Glomerular endothelial cell (primary cell): Measurements from ENCODE around the gene AP2B1. TPM values are rescaled to one million over a fixed set of nuclear protein-coding genes. Genes with fewer than 3 reads are reported as not detected.
A peak's percentile ranks its signal among the peaks of the same experiment; 100 is the strongest.
"Not testable (repeated sequence)": the region's sequence is repeated elsewhere in the genome, so short reads cannot be mapped to it uniquely, and the experiment has no call there.

Experiments
- DNase-seq: peaks from one replicate; pipeline ENCODE4 v3.0.0-alpha.2; 2011; ENCODE audit warnings: low read depth, low spot score; ENCODE audit errors: extremely low read depth
- total RNA-seq: library from RNA; depleted of rRNA; stranded (reverse); fragments of >200 nt; gene quantifications from 2 replicates; pipeline ENCODE4 v1.2.3, GENCODE V29; 2015

The AP2B1 gene
- 168 and 203 TPM in 2 replicates for total RNA-seq

DNA sequence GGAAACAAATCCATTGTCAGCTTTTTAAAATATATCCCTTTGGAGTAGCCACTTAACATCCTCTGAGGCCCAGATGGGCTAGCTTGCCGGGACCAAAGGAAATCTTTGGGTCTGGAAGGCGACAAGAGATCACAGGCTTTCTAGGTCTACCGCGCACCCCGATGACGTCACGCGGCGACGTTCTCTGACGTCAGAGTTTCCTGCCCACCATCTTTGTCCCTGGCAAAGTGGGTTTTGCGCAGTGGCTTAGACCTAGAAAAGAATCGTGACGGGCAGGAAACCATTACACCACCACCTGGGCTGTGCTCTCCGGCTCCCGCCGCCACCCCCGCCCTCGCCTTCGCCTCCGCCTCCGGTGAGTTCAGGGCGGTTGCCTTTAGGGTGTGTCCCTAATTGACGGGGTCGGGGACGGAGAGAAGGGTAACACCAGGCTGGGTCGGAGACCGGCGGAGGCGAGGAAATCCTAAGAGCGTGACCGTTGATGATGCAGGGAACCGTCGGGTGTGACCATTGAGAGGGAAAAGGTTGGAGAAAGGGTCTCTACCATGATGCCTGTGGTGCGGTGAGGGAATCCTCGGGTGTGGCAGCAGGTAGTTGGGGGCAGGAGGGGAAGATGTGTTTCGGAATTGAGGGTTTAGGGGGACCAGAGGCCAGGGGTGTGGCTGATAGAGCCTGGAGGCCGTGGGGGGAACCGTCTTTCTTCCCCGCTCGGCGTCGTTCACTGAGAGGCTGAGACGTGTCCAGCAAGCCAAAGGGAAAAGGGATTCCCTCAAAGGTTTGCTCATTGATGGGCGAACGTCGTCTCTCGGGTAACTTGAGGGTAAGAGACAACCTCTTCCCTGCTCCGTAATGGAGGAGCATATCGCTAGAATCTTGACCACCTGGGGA, at the start of gene AP2B1:
AP2B1 (plus strand) TSS at position 249 of the 888 bp plus-strand sequence. CDS start 6,709 bp downstream, outside the sequence.
- DNase-seq, result peak; percentile 91

GRCh38 chr17:35537601-35538141, 49.5 kb upstream of the AP2B1 start, which contains the start of gene SLFN12L:
TSS of gene SLFN12L (minus strand) at chr17:35537678. CDS start at chr17:35522364, 15,314 bp downstream.
- DNase-seq, result no peak

DNA sequence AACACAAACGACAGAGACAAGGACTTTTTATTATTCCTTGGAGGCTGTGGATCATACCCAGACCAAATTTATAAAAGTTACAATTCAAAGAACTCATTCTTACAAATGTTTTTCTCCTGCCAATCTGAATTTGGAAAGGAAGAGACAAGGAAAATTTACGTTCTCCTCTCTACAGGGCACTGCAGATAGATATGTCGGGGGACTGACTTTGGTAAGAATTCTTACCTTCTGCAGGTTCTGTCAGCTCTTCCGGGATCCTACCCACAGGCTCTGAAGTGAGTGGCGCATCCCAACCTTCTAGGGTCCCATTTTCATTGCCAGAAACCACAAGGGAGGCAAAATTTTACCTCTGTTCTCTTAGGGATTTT, 47.5 kb upstream of the AP2B1 start:
- no peak for DNase-seq

DNA sequence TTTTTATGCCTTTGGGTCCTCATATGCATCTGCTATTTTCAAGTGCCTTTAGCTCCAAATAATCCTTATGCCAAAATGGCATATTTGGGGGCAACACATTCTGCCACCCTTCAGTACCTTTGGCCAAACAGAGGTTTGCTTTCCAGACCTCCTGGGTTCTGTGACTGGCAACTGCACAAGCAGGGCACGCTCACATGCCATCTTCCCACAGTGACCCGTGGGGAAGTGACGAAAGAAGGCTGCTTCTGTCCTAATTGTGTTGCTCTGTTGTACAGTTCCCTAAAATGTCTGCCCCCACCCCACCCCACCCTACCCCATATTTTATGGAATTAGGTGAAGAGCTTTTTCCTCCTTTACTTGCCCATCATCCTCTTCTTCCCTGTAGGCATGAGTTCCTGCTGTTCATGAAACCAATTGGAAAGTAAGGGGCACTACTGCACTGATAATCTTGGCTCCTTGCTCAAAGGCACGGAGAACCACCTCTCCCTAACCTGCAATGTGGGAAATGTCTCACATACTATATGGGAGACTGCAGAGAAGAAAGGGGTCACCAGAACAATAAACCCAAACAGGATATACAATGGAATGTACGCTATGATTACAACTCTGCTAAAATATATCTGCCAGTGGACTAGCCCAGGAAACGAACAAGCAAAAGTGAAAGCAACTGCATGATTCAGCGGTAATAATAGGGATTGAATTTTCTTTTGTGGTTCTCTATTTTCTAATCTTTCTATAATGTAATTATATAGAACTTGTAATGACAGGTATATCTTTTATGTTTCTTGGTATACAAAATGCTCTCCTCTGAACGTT, 46.3 kb upstream of the AP2B1 start:
- peak; percentile 73 for DNase-seq

GRCh38 chr17:35541434-35541833, 45.7 kb upstream of the AP2B1 start:
- DNase-seq, result no peak

DNA sequence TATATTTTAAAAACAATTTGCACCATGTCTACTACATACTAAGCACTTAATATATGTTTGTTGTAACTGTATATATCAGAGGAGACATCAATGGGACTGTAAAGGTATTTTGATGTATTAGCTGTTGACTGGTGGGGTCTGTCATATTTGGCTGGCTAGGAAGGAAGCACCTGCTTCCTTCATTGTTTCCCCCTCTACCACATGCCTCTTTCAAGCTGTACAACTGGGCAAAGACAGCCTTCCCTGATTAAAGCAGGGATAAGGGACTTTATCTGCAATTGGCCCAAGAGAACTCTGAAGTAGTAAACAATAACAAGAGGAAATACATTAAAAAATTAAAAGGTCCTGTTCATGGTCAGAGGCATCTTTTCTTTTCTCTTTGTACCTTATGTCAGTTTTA, 44.1 kb upstream of the AP2B1 start:
- no peak for DNase-seq

DNA sequence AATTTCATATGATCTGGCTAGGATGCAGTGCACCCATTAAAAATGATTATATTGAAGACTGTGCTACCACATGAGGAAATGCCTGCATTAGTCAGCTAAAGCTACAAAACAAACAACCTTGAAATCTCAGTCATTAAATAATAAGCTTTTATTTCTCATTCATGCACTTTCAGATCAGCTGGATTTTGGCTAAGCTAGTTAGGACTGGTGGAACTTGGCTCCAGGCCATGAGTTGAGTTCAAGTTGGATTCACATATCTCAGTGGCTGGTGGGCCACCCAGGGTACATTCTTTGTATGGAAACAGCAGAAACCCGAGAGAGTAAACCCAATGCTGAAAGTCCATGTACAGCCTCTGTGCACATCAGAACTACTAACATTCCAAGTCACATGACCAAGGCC, 43.3 kb upstream of the AP2B1 start:
- no peak for DNase-seq

- DNase-seq, result no peak
Observed at GRCh38 chr17:35545150-35545549, 42.0 kb upstream of the AP2B1 start.

DNA sequence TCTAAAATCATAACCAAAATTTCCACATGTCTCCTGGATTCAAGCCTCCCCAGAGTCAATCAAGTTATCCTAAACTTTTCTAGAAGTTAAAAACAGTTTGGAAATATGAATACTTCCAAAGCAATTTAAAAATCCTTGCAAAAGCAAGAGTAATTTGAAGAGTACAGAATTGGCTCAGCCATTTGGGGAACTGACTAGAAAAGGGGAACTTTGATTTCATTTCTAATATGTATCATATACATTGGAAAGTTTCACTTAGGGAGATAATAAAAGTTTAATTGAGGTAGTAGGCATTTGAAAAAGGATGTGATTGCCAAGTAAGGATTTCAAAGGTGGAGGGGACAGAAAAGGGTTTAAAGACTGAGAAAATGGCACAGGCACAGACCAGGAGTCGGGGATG, 40.6 kb upstream of the AP2B1 start:
- DNase-seq, result no peak

GRCh38 chr17:35548208-35548810, 38.8 kb upstream of the AP2B1 start:
- no peak for DNase-seq

- DNase-seq, result no peak
Observed at GRCh38 chr17:35548978-35549377, 38.1 kb upstream of the AP2B1 start.

- no peak for DNase-seq
Observed at GRCh38 chr17:35553310-35553709, 33.8 kb upstream of the AP2B1 start.

DNA sequence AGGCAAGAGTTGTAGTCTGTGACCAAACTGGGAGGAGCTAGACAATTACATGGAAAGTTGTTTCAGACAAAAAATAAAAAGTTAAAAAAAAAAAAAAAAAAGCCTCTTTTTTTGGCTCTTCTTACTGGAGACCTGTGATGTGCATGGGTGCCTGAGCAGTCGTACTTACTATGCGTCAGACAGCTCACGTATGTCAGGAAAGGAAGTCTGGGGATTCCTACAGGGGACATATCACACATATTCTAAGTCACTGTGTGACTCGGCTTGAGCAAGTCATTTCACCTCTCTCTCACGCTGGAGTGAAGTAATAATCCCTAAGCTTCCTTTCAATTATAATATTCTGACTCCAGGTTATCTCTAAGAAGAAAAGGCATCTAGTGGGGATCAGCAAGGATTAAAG, 32.5 kb upstream of the AP2B1 start:
- no peak for DNase-seq

DNA sequence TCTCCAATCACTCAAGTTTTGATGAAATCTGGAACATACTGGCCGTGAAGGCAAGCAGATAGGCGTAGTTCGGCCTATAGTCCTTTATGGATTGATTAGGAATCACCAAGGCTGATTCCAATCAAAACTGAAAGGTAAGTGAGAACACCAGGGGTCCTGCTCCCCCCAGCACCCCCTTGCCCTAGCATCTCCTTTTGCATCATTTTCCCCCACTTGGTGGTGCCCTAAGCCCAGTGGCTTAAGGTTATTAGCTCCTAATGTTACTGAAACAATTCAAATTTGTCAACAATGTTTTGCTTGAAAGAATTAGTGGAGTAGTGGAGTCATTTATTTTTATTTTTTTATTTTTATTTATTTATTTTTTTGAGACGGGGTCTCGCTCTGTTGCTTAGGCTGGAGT, 31.4 kb upstream of the AP2B1 start:
- DNase-seq, result no peak

DNA sequence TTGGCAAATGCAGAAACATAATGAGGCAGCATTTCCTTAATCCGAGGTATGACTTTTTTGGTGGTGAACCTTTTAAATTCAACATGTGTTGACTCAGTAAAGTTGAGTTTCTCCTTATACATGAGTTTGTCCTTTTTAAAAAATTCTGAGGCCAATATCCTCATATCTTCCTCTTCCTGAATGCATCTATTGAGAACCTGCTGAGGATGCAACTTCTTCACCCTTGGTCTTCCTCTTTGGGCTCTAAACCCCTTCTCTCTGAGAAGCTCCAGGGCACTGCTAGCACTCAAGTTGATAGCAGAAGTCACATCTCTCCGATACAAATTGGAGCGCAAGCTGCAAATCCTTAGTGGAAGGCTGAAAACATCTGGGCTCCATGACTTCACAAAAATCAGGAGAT, 29.8 kb upstream of the AP2B1 start:
- no peak for DNase-seq

- DNase-seq, result no peak
Observed at GRCh38 chr17:35559495-35560210, 27.5 kb upstream of the AP2B1 start.

- DNase-seq, result no peak
Observed at GRCh38 chr17:35560703-35561102, 26.4 kb upstream of the AP2B1 start, which contains the start of gene SLFN14. TSS of gene SLFN14 (minus strand) at chr17:35560819. CDS start at chr17:35558062, 2,757 bp downstream.

DNA sequence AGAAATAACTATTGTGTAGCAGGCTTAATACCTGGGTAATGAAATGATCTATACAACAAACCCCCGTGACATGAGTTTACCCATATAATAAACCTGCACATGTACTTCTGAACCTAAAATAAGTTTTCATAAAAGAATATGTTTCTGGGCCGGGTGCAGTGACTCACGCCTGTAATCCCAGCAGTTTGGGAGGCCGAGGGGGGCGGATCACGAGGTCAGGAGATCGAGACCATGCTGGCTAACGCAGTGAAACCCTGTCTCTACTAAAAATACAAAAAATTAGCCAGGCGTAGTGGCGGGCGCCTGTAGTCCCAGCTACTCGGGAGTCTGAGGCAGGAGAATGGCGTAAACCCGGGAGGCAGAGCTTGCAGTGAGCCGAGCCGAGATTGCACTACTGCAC, 23.9 kb upstream of the AP2B1 start:
- DNase-seq, result not testable (repeated sequence)

- no peak for DNase-seq
Observed at GRCh38 chr17:35566968-35567367, 20.2 kb upstream of the AP2B1 start.

- no peak for DNase-seq
Observed at GRCh38 chr17:35568561-35568960, 18.6 kb upstream of the AP2B1 start.
